Activated effector memory CD4-positive, alpha-beta T cell treated with anti-CD3 and anti-CD28 coated beads, Interleukin-2, amount 50 U/mL, for 16 hours (primary cell): ENCODE data around the gene POLR3H.
A peak's percentile ranks its signal among the peaks of the same experiment; 100 is the strongest.

Source experiments
- DNase-seq: peaks from one replicate; pipeline ENCODE4 v3.0.0-alpha.2; 2020

POLR3H gene

DNA sequence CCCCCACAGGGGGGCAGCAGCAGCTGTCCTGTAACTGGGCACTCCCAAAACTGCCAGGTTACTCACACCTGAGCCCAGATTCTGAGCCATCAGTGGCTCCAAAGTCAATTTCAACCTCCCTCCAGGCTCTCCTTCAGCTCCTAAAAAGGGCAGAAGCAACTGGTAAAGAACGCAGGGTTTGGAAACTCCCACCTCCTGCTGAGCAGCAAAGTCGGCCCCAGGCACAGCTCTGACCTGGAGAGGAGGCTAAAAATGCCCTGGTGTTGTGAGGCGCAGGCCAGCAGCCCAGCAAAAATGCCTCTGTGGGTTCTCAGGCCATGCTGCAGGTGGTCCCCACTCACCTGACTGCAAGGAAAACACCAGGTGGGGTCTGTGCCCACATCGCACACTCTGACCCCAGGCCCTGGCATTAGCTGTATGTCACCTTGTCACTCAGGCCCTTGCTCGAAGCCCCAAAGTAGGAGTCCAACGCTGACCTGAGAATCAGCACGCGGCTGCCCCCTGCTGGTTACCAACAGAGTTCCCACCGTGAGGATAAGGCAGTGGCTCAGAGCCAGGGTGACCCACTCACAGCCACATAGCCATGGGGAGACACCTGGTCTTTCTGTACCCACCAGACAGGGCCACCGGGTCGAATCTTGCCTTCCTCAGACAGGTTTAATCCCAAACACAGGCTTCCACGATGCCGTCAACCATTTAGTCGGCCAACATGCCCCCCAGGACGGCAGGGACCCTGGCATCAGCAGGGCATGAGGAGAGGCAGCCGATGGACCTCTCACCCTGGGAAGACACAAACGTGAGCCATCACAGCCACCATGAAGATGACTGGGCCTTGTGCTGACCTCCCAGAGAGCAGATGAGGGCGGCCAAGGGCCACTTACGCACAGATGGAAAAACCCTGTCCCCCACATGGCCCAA is 11.1 kb downstream of the POLR3H start:
- DNase-seq = peak; percentile 88

DNA sequence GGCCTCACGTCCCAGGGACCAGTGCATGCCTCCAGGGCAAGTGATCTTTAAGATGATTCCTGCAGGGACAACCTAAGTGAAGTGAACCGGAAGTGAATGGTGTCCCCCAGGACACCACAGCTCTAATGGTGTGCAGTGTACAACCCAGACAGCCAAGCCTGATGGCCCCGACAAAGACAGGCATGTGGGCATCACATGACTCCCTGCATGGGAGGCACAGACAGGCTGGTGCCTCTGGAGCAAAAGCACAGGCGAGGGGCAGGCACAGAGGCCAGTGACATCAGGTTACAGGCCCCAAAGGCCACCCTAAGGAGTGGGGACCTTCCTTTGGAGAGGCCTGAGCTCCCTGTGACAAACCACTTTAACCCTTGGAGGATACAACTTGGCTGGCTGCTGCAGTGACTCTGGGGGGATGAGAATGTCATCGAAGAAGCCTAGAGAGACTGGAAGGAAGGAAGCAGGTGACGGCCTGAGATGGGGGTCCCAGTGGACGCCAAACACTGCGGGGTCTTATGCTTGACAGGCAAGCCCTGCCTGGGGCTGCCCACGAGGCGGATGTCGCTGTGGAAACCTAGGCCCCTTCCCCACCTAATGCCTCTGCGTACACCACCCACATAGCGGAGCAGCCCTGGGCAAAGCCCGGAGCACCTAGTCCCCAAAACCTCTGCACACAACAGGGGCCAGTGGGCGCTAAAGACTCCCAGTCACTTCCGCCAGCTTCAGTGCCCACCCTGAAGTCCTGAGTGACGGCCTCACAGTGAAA is 12.4 kb downstream of the POLR3H start:
- DNase-seq = no peak

DNA sequence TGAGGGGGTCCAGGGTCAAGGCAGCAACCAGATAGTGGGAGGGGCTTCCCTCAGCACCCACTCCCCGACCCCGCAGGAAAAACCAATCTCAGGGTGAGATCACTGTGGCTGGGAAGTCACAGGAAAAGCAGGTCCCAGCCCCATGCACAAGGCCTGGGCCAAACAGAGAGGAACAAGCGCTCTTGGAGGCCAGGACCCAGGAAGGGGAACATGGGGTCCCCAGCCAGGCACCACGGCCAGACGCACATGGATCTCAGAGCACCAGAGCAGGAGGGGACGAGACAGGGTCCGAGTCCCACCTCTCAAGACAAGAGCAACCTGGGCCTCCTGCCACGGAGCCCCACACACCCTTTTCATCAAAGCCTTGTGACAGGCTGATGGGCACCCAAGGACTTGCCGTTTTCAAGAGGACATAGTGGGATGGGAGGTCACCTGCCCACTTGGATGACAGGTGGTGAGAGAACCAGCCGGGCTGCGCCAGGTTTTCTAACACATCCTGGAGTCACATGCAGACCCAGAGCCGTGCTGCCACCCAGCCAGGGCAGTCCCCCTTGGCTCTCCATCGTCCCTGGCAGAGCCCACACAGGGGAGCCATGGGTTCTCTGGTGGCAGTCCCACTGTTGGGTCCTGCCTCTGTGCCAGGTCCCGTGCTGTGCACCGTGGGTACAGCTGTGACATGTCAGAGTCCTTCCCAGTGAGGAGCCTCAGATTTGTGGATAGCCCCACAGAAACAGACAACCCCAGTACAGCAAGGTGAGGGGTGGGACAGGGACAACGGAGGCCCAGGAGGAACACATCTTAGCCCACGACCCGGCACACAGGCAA is 13.2 kb downstream of the POLR3H start:
- no peak for DNase-seq

- no peak for DNase-seq
Measured at GRCh38 chr22:41528938-41529561, 15.2 kb downstream of the POLR3H start.

- DNase-seq = no peak
Measured at GRCh38 chr22:41528132-41528766, 16.0 kb downstream of the POLR3H start.

GRCh38 chr22:41526830-41527799 is 17.2 kb downstream of the POLR3H start:
- peak; percentile 89 for DNase-seq

GRCh38 chr22:41526226-41526829 is 17.9 kb downstream of the POLR3H start:
- DNase-seq = no peak

DNA sequence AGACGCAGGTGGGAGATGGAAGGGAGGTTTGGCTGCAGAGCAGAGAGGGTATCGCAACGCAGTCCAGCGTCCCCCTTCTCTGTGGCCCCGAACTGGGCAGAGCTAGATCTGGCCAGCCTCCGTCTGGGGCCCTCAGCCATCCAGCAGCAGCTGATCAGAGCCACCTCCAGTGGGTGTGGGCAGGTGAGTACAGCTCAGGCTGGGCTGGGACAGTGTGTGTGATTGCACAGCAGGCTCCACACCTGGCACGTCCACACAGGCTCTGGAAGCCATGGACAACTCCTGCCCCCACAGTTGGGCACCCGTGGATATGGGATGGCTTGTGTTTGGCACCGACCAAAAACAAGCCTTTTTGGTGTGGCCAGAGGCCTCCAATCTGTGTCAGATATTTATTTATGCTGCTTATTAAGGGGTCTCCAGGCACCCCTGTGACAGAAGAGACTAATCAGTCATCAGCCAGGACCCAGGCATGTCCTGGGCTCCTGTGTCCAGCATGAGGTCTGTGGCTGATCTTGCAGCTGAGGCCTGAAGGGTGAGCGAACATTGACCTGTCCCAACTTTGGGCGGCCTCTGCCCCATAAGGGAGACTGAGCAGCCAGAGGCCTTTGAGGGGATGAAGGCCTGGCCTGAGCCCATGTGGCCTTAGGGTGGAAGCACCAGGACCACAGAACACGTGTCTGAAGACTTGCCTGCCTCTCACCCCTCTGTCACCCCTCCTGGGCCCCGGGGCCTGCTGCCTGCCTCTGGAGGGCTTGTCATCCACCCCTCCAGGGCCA is 18.6 kb downstream of the POLR3H start:
- DNase-seq = no peak

DNA sequence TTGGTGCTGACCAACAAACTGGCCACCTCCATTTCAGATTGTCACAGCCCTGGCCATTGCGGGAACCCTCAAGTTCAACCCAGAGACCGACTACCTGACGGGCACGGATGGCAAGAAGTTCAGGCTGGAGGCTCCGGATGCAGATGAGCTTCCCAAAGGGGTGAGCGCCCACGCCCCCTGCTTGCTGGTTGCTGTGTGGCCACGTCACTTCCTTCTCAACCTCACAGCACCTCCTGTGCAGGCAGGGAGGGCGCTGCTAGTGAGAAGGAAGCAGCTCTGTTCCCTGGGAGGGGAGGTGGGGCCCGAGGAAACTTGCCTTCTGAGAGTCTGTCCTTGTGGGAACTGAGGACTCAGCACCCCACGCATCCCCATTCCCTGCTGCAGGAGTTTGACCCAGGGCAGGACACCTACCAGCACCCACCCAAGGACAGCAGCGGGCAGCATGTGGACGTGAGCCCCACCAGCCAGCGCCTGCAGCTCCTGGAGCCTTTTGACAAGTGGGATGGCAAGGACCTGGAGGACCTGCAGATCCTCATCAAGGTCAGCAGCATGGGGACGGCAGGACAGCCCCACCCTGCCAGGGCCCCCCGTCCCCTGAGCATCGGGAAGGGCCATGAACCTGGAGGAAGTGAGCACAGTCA is 19.3 kb downstream of the POLR3H start:
- peak; percentile 84 for DNase-seq

DNA sequence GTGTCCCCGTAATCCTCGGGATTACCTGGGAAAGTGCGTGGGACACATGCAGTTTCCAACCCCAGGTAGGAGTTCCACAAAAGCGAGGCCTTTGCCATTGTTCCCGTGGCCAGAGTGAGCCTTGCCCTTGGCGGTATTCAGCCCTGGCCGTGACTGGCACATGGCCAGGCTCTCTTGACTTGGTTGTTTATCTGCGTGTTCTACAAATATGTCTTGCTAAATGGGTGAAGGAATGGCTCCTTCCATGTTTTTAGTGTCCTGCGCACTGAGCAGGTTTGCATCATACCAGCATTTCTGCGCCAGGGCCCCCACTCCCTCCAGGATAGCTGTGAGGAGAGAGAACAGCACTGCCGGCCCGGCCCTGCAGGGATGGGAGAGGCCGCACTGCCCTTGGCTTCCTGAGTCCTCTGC is 20.0 kb downstream of the POLR3H start:
- no peak for DNase-seq

GRCh38 chr22:41523464-41524221 is 20.6 kb downstream of the POLR3H start:
- DNase-seq = no peak

- no peak for DNase-seq
Measured at GRCh38 chr22:41522813-41523212, 21.5 kb downstream of the POLR3H start.

DNA sequence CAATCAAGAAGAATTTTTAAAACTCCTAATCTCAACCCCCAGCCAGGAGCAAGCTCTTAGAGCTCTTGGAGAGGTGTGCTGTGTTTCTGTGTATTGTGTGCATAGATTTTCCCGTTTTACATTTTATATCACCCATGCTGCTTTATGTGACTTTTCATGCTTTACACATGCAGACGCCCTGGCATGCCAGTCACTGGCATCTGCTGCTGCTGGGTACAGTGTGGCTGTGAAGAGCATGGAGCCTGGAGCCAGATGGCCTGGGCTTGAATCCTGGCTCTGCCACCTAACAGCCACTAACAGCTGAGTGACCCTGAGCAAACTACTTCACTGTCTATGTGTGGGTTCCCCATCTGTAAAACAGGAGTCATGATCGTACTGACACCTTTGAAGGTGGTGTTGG is 23.1 kb downstream of the POLR3H start:
- no peak for DNase-seq

DNA sequence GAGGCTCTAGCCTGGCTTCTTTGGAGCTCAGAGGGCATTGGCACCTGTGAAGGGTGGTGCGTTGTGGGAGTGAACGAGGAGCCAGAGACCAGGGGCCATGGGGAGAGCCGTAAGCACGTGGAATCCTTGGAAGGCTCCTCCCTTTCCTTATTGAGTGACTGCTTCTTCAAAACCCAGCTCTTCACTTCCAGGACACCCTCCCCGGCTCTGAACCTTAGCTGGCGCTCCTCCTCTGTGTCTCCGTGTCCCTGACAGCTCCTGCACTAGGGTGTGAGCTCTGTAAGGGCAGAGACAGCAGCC is 26.3 kb downstream of the POLR3H start:
- DNase-seq = no peak

DNA sequence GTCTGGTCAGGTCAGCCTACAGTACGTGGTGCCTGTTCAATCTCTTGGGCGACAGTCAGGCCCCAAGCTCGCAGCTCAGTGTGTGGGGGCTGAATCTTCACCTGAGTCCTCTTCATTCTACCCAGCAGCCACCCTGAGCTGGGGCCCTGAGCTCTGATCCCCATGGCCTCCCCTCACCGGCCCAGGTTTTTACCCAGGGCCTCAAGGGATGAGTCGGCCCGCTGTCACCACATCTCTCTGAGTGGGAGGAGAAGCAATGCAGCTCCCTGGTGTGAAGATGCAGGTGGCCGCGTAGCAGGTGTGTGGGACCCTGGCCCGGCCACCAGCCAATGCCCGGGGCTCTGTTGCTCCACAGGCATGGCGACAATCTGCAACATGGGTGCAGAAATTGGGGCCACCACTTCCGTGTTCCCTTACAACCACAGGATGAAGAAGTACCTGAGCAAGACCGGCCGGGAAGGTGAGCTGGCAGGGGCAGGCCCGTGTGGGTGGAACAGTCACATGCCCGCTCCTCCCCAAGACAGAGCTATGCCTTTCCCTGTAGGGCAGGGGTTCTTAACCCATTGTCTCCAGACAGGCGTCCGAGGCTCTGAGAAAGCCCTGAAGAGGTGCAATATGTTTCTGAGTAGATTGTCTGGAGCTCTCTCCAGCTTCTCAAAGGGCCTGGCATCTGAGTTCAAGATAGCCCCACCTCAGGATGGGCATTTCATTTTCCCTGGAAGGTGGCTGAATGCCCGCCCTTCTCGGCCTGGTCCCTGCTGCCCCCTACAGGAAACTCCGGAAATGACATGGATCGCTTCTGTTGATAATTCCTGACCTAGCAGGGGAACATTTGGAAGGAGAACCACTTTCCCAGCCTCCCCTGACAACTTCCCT is 26.9 kb downstream of the POLR3H start:
- DNase-seq = peak; percentile 77

DNA sequence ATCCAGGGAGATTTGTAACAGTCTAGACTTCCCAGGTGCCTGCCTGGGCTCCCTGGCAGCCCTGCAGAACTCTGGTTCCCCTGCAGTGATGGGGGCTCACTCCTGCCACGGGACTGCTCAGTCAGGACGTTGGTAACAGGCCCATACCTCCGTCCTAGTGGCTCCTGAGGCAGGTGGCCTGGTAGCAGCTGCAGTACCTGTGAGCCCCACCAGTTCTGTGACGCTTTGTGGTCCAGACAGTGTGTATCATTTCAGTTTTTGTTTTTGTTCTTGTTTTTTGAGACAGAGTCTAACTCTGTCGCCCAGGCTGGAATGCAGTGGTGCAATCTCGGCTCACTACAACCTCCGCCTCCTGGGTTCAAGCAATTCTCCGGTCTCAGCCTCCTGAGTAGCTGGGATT is 27.8 kb downstream of the POLR3H start:
- DNase-seq = no peak

- DNase-seq = no peak
Measured at GRCh38 chr22:41513391-41513790, 30.9 kb downstream of the POLR3H start.
